Tibial nerve (tissue), 3 donors: Measurements from ENCODE around the gene SKI.
"Not testable (repeated sequence)": the region's sequence is repeated elsewhere in the genome, so short reads cannot be mapped to it uniquely, and the experiment has no call there.

Experiments used
- POLR2A ChIP-seq, 2 donors: fragments of 450-650 bp; IDR thresholded peaks; one replicate each; pipeline ENCODE4 v1.6.1; 2017; ENCODE audit warnings: antibody characterized with exemption in 2 of 2, mild to moderate bottlenecking in 2 of 2, moderate library complexity in 2 of 2
- TF ChIP-seq, protein P1 (sequence below), 5 experiments: fragments of 200-600 bp in 3 of 5; fragments of 450-650 bp in 2 of 5; sonication (generic) in 3 of 5; IDR thresholded peaks; one replicate each; pipeline ENCODE4 v1.5.1; 2016 to 2019; ENCODE audit warnings: antibody characterized with exemption in 5 of 5, mild to moderate bottlenecking in 3 of 5, moderate library complexity in 2 of 5

DNA sequence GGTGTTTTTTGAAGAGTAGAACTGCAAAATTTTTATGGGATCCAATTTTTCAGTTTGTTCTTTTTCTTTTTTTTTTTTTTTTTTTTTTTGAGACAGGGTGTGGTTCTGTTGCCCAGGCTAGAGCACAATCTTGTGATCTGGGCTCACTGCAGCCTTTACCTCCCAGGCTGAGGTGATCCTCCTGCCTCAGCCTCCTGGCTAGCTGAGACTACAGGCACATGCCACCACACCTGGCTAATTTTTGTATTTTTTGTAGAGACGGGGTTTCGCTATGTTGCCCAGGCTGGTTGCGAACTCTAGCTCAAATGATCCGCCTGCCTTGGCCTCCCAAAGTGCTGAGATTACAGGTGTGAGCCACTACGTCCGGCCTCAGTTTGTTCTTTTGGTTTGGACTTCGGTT, 32.4 kb downstream of the SKI start:
- TF ChIP-seq, protein P1, sequence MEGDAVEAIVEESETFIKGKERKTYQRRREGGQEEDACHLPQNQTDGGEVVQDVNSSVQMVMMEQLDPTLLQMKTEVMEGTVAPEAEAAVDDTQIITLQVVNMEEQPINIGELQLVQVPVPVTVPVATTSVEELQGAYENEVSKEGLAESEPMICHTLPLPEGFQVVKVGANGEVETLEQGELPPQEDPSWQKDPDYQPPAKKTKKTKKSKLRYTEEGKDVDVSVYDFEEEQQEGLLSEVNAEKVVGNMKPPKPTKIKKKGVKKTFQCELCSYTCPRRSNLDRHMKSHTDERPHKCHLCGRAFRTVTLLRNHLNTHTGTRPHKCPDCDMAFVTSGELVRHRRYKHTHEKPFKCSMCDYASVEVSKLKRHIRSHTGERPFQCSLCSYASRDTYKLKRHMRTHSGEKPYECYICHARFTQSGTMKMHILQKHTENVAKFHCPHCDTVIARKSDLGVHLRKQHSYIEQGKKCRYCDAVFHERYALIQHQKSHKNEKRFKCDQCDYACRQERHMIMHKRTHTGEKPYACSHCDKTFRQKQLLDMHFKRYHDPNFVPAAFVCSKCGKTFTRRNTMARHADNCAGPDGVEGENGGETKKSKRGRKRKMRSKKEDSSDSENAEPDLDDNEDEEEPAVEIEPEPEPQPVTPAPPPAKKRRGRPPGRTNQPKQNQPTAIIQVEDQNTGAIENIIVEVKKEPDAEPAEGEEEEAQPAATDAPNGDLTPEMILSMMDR (IDR thresholded peaks at IDR 0.05) = not testable (repeated sequence)
- not testable (repeated sequence) for TF ChIP-seq POLR2A (IDR thresholded peaks at IDR 0.05)
